Stimulated activated CD4-positive, alpha-beta T cell treated with anti-CD3 and anti-CD28 coated beads, Interleukin-2, amount 100 ng/mL, for 24 hours (primary cell): Measurements from ENCODE around the gene PSMD11.

Experiments used
- DNase-seq, 2 donors: peaks; one replicate each; pipeline ENCODE4 v3.0.0-alpha.2; 2020

The PSMD11 gene

DNA sequence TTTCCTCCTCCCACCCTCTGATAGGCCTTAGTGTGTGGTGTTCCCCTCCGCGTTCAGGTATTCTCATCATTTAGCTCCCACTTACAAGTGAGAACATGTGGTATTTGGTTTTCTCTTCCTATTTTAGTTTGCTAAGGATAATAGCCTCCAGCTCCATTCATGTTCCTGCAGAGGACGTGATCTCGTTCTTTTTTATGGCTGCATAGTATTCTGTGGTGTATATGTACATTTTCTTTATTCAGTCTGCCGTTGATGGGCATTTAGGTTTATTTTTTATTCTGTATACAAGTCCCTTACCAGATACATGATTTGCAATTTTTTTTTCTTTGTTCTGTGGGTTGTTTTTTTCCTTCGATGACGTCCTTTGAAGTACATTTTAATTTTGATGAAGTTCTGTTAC, 23.6 kb downstream of the PSMD11 start:
- DNase-seq, result no peak

DNA sequence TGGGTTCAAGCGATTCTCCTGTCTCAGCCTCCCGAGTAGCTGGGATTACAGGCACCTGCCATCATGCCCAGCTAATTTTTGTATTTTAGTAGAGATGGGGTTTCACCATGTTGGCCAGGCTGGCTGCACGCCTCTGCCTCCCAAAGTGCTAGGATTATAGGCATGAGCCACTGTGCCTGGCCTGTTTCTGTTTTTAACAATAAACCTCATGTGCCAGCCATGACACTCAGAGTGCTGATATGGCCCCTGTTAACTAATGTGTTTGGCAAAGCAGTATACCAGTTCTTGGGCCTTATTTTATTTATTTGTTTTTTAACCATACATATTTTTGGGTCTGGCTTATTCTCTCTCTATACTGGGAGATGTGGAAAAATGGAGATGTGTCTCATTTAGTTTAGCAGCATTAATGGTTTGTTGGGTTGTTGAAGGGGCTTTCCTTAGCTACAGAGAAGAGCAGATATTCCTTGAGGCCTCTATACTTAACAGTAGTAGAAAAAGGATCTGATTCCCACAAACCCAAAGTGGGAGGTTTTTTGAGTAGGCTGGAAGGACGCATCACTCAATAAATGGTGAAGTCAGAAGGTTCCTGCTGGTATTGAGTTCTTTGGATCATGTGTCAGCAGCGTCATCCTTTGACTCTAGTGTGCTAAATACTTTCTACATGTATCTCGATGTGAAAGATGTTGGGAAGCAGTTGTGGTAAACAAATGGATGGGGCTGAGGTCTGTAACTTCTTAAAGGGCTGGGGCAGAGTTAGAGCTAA, 26.3 kb downstream of the PSMD11 start:
- no peak for DNase-seq

- no peak for DNase-seq
Observed at GRCh38 chr17:32471652-32472051, 27.3 kb downstream of the PSMD11 start.

- DNase-seq, result no peak
Observed at GRCh38 chr17:32475258-32475657, 30.9 kb downstream of the PSMD11 start.

DNA sequence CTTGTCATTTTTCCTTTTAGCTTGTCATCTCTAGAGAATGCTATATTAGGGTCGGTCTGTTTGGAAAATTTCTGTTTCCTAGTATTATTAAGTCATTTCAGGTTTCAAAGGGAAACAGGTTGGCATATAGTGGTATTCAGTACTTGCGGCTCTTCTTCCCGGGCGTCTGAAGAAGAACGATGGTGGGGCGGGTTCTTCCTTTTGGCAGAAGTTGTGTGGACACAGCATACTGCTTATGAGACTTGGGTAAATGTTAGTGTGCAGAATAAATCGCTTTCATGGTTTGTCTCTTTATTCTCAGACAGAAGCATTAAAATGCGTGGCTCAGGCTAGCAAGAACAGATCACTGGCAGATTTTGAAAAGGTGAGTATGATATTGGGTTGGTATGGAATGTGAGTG, 32.9 kb downstream of the PSMD11 start:
- no peak for DNase-seq

- no peak for DNase-seq
Observed at GRCh38 chr17:32479074-32479617, 34.8 kb downstream of the PSMD11 start.

GRCh38 chr17:32481193-32481592, 36.9 kb downstream of the PSMD11 start:
- DNase-seq, result no peak

GRCh38 chr17:32482568-32483320, 38.4 kb downstream of the PSMD11 start:
- DNase-seq, result no peak

DNA sequence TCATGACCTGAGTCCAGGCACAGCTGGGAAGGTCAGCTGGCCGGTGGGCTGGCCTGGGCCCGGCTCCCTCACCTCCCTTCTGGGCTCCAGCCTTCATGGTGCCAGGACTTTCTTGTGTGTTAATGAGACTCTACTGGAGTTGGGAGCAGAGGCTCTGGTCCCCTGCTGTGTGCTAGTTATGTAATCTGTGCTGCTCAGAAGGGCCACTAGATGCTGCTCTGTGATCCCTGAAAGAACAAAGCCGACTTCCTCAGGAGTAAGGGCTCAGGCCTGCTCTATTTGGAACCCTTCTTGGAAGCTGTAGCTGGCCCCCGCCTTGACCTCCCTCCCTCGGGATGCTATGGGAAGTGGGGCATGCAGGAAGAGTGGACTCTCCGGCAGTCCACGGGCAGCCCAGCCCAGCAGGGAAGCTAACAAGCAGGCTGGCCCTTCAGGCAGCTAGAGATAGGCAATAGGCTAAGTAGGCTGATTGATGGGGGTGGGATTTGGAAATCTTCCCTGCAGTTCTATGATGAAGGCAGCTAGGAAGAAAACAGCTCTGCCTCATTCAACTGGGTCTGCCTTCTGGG, 39.2 kb downstream of the PSMD11 start:
- peak in 1 of 2 donors; percentile 34 for DNase-seq

GRCh38 chr17:32484041-32484461, 39.7 kb downstream of the PSMD11 start:
- no peak for DNase-seq

DNA sequence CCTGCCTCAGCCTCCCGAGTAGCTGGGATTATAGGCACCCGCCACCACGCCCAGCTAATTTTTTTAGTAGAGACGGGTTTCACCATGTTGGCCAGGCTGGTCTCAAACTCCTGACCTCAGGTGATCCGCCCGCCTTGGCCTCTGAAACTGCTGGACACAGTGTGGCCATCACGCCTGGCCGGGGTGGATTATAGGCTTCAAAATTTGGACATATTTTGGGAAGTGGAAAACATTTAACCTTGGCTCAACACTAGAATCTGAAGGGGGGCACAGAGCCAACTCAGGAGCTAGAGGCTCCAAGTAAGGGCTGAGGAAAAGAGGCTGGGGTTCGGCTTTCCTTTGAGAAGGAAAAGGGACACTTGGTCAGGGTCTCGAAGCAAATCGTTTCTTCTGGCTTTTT, 40.3 kb downstream of the PSMD11 start:
- no peak for DNase-seq

GRCh38 chr17:32485261-32486110, 41.2 kb downstream of the PSMD11 start:
- no peak for DNase-seq

DNA sequence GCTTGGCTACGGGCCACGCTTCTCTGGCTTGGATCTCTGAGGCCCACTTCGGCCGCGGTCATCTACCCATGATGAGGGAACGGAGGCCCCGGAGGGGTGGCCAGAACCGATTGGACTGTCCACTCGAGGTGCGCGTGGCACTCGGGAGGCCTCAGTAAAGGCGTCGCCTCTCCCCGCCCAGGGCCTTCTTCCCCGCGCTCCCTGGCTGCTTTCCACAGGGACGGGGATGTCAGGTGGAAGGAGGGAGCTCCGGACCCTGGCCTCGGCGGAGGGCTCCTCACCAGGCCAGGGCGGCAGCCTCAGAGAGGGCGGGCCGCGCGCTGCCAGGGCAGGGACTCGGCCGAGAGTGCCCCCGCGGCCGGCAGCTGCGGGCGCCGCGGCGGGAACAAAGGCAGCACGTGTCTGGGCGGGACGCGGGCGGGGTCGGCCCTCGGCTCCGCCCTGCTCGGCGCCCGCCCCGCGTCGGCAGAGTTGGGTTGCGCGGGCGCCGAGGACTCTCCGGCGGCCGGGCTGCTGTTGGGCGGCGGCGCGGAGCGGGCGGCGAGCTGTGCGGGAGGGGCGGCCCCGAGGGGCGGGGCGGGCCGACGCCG, 41.9 kb downstream of the PSMD11 start:
- DNase-seq, result peak; percentile 72 to 78

- DNase-seq, result peak; percentile 73 to 79
Observed at GRCh38 chr17:32486701-32487472, 42.6 kb downstream of the PSMD11 start, which contains the start of gene CDK5R1. TSS of gene CDK5R1 (plus strand) at chr17:32486993. CDS start at chr17:32487621, 628 bp downstream.

DNA sequence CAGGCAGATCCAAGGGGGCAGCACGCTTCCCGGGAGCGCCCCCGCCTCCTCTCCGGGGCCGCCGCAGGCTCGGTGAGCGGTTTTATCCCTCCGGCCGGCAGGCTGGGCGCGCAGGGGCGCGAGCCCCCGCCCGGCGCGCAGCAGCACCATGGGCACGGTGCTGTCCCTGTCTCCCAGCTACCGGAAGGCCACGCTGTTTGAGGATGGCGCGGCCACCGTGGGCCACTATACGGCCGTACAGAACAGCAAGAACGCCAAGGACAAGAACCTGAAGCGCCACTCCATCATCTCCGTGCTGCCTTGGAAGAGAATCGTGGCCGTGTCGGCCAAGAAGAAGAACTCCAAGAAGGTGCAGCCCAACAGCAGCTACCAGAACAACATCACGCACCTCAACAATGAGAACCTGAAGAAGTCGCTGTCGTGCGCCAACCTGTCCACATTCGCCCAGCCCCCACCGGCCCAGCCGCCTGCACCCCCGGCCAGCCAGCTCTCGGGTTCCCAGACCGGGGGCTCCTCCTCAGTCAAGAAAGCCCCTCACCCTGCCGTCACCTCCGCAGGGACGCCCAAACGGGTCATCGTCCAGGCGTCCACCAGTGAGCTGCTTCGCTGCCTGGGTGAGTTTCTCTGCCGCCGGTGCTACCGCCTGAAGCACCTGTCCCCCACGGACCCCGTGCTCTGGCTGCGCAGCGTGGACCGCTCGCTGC, 43.3 kb downstream of the PSMD11 start:
- DNase-seq, result peak; percentile 42 to 50

GRCh38 chr17:32488177-32488542, 43.9 kb downstream of the PSMD11 start:
- DNase-seq, result no peak

DNA sequence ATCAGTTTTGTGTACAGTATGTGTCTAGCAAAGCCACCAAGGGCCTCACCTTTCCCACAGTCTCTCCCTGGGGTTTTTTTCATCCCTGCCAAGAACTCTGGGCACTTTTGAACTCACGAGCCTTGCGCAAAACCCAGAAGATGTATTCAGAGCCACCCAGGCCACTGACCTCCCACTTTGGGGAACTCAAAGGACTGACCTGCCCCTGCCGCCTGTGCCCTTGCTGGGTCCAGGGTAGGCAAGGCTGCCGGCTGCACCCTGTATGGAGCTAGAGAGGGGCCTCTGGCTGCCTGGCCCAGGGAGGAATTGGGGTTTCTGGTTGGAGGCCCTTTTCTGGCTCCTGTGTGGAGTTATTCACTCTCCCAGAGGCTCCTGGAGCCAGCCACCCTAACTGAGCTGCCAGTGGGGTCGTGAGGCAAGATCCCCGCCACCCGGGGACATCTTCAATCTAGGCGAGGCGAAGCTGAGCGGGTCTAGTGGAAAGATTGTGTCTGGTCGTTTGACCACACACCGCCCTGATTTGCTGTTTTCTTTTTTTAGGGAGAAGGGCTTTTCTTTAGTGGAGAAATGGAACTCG, 44.4 kb downstream of the PSMD11 start:
- no peak for DNase-seq

DNA sequence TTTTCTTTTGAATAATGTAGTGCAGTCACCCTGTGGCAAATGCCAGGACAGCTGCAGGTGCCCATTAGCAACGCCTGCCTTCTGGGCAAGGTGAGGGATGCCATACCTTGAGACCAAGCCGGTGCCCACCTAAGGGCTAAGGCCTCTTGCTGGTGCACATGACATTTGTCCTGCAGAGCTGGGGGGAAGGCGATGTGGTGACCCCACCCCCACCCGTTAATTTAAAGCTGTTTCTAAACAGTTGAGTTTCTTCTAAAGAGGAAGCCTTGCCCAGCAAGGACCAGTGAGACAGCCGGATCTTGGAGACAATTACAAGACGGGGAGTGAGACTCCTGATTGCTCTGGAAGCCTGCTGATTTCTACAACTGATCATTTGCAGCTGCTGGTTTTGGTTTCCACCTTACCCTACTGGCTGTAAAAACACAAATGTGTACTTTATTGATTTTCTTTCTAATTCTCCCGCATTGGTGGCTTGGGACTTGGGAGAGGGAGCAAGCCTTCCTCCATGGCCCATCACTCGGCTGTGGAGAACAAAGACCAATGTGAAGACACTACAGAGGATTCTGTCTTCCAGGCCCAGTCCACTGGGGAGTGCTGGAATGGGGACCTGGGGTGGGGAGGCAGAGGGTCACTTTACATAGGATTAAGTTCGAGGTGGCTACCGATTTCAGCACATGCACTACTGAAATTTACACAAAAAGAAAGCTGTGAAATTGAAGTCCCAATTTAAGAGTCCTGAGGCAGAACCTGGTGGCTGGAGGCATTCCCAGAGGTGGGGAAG, 45.2 kb downstream of the PSMD11 start:
- no peak for DNase-seq

GRCh38 chr17:32490101-32490482, 45.8 kb downstream of the PSMD11 start:
- DNase-seq, result no peak
